Lung (tissue), 12 donors: Measurements from ENCODE around the gene CMIP. TPM values are rescaled to one million over a fixed set of nuclear protein-coding genes. Genes with fewer than 3 reads are reported as not detected.
A peak's percentile ranks its signal among the peaks of the same experiment; 100 is the strongest.

Experiments used
- ATAC-seq: fragments of 200-7000 bp; cut with Tn5 transposase; one replicate; pipeline ENCODE4 v1.9.1; 2020; ENCODE audit warnings: moderate number of reproducible peaks; ENCODE audit not compliant: insufficient read depth, low FRiP score
- DNase-seq, 3 donors: peaks; one replicate each; pipeline ENCODE4 v3.0.0-alpha.2; 2013 to 2017
- H3K27ac ChIP-seq, 2 donors: one replicate each; pipeline ENCODE4 v1.5.1; 2013; ENCODE audit warnings: mild to moderate bottlenecking in 2 of 2, moderate library complexity in 2 of 2, control low read depth in 1 of 2, inconsistent platforms in 1 of 2, low read depth in 1 of 2, low read length in 1 of 2
- H3K27me3 ChIP-seq, 3 donors: one replicate each; pipeline ENCODE4 v1.5.1; 2013; ENCODE audit warnings: low read length in 2 of 3; ENCODE audit not compliant: control insufficient read depth in 3 of 3, insufficient read depth in 3 of 3
- H3K36me3 ChIP-seq, 4 donors: one replicate each; pipeline ENCODE4 v1.5.1; 2013; ENCODE audit warnings: low read length in 4 of 4, mild to moderate bottlenecking in 1 of 4, moderate library complexity in 1 of 4; ENCODE audit not compliant: control insufficient read depth in 4 of 4, insufficient read depth in 4 of 4
- H3K4me1 ChIP-seq, 5 donors: one replicate each; pipeline ENCODE4 v1.5.1; 2013; ENCODE audit warnings: low read length in 5 of 5, mild to moderate bottlenecking in 2 of 5, moderate library complexity in 1 of 5; ENCODE audit not compliant: control insufficient read depth in 5 of 5, insufficient read depth in 5 of 5
- H3K4me3 ChIP-seq: one replicate; pipeline ENCODE4 v1.5.1; 2013; ENCODE audit warnings: mild to moderate bottlenecking, control low read depth, moderate library complexity
- H3K9ac ChIP-seq, 2 donors: one replicate each; pipeline ENCODE4 v1.5.1; 2013; ENCODE audit warnings: low read length in 2 of 2, control low read depth in 1 of 2; ENCODE audit not compliant: insufficient read depth in 1 of 2
- H3K9me3 ChIP-seq, 4 donors: one replicate each; pipeline ENCODE4 v1.5.1; 2013; ENCODE audit warnings: low read length in 3 of 4, mild to moderate bottlenecking in 1 of 4, moderate library complexity in 1 of 4; ENCODE audit not compliant: control insufficient read depth in 4 of 4, insufficient read depth in 3 of 4
- CTCF ChIP-seq: IDR thresholded peaks from 2 replicates; pipeline ENCODE4 v1.5.1; 2012; ENCODE audit warnings: mild to moderate bottlenecking; ENCODE audit errors: control extremely low read depth, extremely low read depth
- WGBS, 2 donors: extraction: QIAGEN DNeasy Blood & Tissue Kit; methylation state at CpG; one replicate each; pipeline ENCODE4 v1.1.7; 2013; 5-methylcytosine and 5-hydroxymethylcytosine counted together
- polyA plus RNA-seq, 2 donors: library from polyadenylated mRNA; stranded (reverse); fragments of 200-250 nt; gene quantifications; one replicate each; pipeline ENCODE4 v1.2.1, GENCODE V29; 2013
- total RNA-seq, 2 donors: library from RNA; depleted of rRNA in 1 of 2; stranded (reverse); fragments of >200 nt in 1 of 2; gene quantifications; one replicate each; pipeline ENCODE4 v1.2.1, GENCODE V29; 2014 to 2021
- donor health status: control.
- donor health status: control.
- donor health status: Bipolar disorder and iron deficiency.
- donor health status: healthy.
- donor health status: DM: yes; HTN: yes; CAD: no.

Gene CMIP
- total and polyA plus RNA-seq, 4 donors: 11.8 to 80.5 (median 48.6) TPM

GRCh38 chr16:81496742-81497141 is 52.1 kb downstream of the CMIP start:
- peaks cover 0 to 61% (median 6%) of the 10 kb centered on the region in 5 donors for H3K4me1 ChIP-seq
- WGBS, 2 donors: 87 to 97% methylated on average over 6 of the region's 6 CpGs
- H3K27me3 ChIP-seq: no peaks in the 10 kb centered on the region
- no peaks in the 10 kb centered on the region for H3K9me3 ChIP-seq
- TF ChIP-seq CTCF: no peak
- H3K27ac ChIP-seq: peak overlapping the region in 1 of 2 donors; percentile 17
- no peak for ATAC-seq
- H3K4me3 ChIP-seq: no peak overlapping the region
- H3K9ac ChIP-seq: no peak overlapping the region
- DNase-seq: no peak
- H3K36me3 ChIP-seq: peaks cover 0 to 4% (median 0%) of the 10 kb centered on the region in 4 donors

- no peak for TF ChIP-seq CTCF
- Histone ChIP-seq H3K36me3 (peaks cover 0 to 4% (median 0%) of the 10 kb centered on the region in 4 donors), H3K4me1 (peaks cover 0 to 58% (median 0%) of the 10 kb centered on the region in 5 donors), H3K4me3 (no peak overlapping the region), H3K9ac (no peak overlapping the region), H3K9me3 (no peaks in the 10 kb centered on the region), H3K27ac (peak overlapping the region in 1 of 2 donors; percentile 34), H3K27me3 (no peaks in the 10 kb centered on the region)
- WGBS, 2 donors: 48 to 51% methylated on average over 10 of the region's 10 CpGs
- DNase-seq: no peak
- no peak for ATAC-seq
Measured at GRCh38 chr16:81497690-81498089, 53.1 kb downstream of the CMIP start.

GRCh38 chr16:81498351-81498750 is 53.7 kb downstream of the CMIP start:
- ATAC-seq (no peak), DNase-seq (no peak)
- no peak overlapping the region for H3K9ac ChIP-seq
- WGBS, 2 donors: 85 to 92% methylated on average over 11 of the region's 11 CpGs
- H3K27me3 ChIP-seq: no peaks in the 10 kb centered on the region
- no peak for TF ChIP-seq CTCF
- peaks cover 0 to 4% (median 0%) of the 10 kb centered on the region in 4 donors for H3K36me3 ChIP-seq
- no peaks in the 10 kb centered on the region for H3K9me3 ChIP-seq
- H3K27ac ChIP-seq: no peak overlapping the region
- H3K4me1 ChIP-seq: peaks cover 0 to 52% (median 0%) of the 10 kb centered on the region in 5 donors
- H3K4me3 ChIP-seq: no peak overlapping the region
